Measurements from ENCODE around the gene SEMA3A. TPM values are rescaled to one million over a fixed set of nuclear protein-coding genes. Genes with fewer than 3 reads are reported as not detected.

SEMA3A gene
- total and polyA plus RNA-seq, 7 donors = 0.23 to 83.8 (median 50.1) TPM

- intact Hi-C loops (cut with DNase I) = no loop called here
- DNase-seq = no peak
- 54 to 79% methylated on average over 6 of the region's 6 CpGs for WGBS, 2 donors
- H3K4me3 ChIP-seq = no peak overlapping the region
- TF ChIP-seq EP300 (IDR thresholded peaks at IDR 0.05) (no peak), CTCF (IDR thresholded peaks at IDR 0.05) (no peak)
- H3K27me3 ChIP-seq = no peaks in the 10 kb centered on the region
- no peaks in the 10 kb centered on the region for H3K36me3 ChIP-seq
- H3K27ac ChIP-seq = no peak overlapping the region
- no peaks in the 10 kb centered on the region for H3K9me3 ChIP-seq
- peaks cover 0 to 56% (median 31%) of the 10 kb centered on the region in 4 donors for H3K4me1 ChIP-seq
Observed at GRCh38 chr7:84021292-84021908, 173.2 kb downstream of the SEMA3A start.

- no peak overlapping the region for H3K4me3 ChIP-seq
- 73 to 77% methylated on average over 2 of the region's 2 CpGs for WGBS, 2 donors
- intact Hi-C loops (cut with DNase I) = no loop called here
- no peaks in the 10 kb centered on the region for H3K27me3 ChIP-seq
- peaks cover 0 to 32% (median 8%) of the 10 kb centered on the region in 4 donors for H3K4me1 ChIP-seq
- H3K27ac ChIP-seq = no peak overlapping the region
- TF ChIP-seq POLR2AphosphoS5 (IDR thresholded peaks at IDR 0.05) (no peak), EP300 (IDR thresholded peaks at IDR 0.05) (no peak), POLR2A (IDR thresholded peaks at IDR 0.05) (no peak), CTCF (IDR thresholded peaks at IDR 0.05) (no peak)
- no peaks in the 10 kb centered on the region for H3K36me3 ChIP-seq
- H3K9me3 ChIP-seq = no peaks in the 10 kb centered on the region
- no peak for DNase-seq
Observed at GRCh38 chr7:84017651-84018050, 176.9 kb downstream of the SEMA3A start.

DNA sequence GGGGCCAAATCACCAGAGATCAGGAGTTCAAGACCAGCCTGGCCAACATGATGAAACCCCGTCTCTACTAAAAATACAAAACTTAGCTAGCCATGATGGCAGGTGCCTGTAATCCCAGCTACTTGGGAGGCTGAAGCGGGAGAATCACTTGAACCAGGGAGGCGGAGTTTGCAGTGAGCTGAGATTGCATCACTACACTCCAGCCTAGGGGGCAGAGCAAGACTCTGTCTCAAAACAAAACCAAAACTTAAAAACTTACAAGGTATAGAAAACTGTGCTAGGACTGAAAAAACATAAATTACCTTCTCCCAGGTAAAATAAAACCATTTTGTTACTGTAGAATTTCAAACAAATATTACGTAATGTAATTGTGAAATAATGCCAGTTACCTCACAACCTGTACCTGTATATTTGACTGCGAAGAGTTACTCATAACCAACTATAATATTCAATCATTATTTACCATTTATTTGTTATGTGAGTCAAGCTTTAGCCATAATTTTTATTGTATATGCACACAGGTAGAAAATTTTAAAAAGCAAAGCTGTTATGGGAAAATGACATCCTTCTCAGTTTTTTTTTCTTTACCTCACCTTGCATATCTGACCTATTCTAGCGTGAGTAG, 180.9 kb downstream of the SEMA3A start:
- TF ChIP-seq EP300 (IDR thresholded peaks at IDR 0.05) (no peak), POLR2AphosphoS5 (IDR thresholded peaks at IDR 0.05) (no peak), CTCF (IDR thresholded peaks at IDR 0.05) (no peak), POLR2A (IDR thresholded peaks at IDR 0.05) (no peak)
- DNase-seq = no peak
- no peaks in the 10 kb centered on the region for H3K27me3 ChIP-seq
- H3K9me3 ChIP-seq = no peaks in the 10 kb centered on the region
- intact Hi-C loops (cut with DNase I) = no loop called here
- WGBS, 2 donors = 86 to 89% methylated on average over 6 of the region's 6 CpGs
- peaks cover 0 to 11% (median 5%) of the 10 kb centered on the region in 4 donors for H3K4me1 ChIP-seq
- no peak overlapping the region for H3K4me3 ChIP-seq
- H3K27ac ChIP-seq = no peak overlapping the region
- H3K36me3 ChIP-seq = peaks cover 0 to 12% (median 0%) of the 10 kb centered on the region in 4 donors

DNA sequence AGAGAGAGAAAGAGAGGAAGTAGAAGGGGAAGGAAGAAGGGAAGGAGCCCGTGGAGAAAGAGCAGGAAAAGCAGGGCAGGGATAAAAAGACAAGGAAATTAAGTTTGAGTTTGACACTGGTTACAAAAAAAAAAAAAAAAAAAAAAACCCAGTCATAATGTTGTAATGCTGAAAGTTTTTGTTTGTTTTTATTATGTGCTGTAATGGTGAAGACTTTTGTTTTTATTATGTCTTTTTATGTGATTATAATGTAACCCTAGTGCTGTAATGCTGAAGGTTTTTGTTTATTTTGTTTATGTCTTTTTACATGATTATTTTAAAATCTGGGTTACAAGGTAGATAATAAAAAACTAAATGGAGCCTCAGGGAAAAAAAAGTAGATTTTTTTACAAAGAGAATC, 184.8 kb downstream of the SEMA3A start:
- intact Hi-C loops (cut with DNase I) = no loop called here
- H3K4me3 ChIP-seq = no peak overlapping the region
- no CpG with 5 or more reads among the region's 1 CpG for WGBS, 2 donors
- H3K27ac ChIP-seq = no peak overlapping the region
- peaks cover 0 to 4% (median 0%) of the 10 kb centered on the region in 4 donors for H3K4me1 ChIP-seq
- H3K36me3 ChIP-seq = peaks cover 0 to 23% (median 3%) of the 10 kb centered on the region in 4 donors
- H3K27me3 ChIP-seq = no peaks in the 10 kb centered on the region
- TF ChIP-seq POLR2A (IDR thresholded peaks at IDR 0.05) = no peak
- TF ChIP-seq CTCF (IDR thresholded peaks at IDR 0.05) = no peak
- TF ChIP-seq POLR2AphosphoS5 (IDR thresholded peaks at IDR 0.05) = no peak
- no peak for TF ChIP-seq EP300 (IDR thresholded peaks at IDR 0.05)
- no peak for DNase-seq
- H3K9me3 ChIP-seq = no peaks in the 10 kb centered on the region

Measured in sigmoid colon (tissue), 7 donors.